GM18951 (cell line): ENCODE measurements around the gene FAM174C.
"Not testable (repeated sequence)": the region's sequence is repeated elsewhere in the genome, so short reads cannot be mapped to it uniquely, and the experiment has no call there.

Source experiments
- POLR2A ChIP-seq: IDR thresholded peaks from 4 replicates; pipeline ENCODE4 v1.6.1; 2011; ENCODE audit warnings: mild to moderate bottlenecking; ENCODE audit not compliant: insufficient read length, insufficient read depth; ENCODE audit errors: extremely low read depth
- in situ Hi-C: fragments of 300-500 bp; cut with MboI; formaldehyde crosslinking; loops from one replicate; pipeline ENCODE4 v1.12.0; 2022; ENCODE audit warnings: low sequenced_read_pairs, mixed read lengths, inconsistent platforms; ENCODE audit not compliant: unreplicated experiment

The FAM174C gene

GRCh38 chr19:1313695-1314613, 38.6 kb downstream of the FAM174C start:
- in situ Hi-C loops, result no loop called here
- no peak for TF ChIP-seq POLR2A

- no peak for TF ChIP-seq POLR2A
- in situ Hi-C loops, result no loop called here
Observed at GRCh38 chr19:1315470-1316166, 40.3 kb downstream of the FAM174C start.

DNA sequence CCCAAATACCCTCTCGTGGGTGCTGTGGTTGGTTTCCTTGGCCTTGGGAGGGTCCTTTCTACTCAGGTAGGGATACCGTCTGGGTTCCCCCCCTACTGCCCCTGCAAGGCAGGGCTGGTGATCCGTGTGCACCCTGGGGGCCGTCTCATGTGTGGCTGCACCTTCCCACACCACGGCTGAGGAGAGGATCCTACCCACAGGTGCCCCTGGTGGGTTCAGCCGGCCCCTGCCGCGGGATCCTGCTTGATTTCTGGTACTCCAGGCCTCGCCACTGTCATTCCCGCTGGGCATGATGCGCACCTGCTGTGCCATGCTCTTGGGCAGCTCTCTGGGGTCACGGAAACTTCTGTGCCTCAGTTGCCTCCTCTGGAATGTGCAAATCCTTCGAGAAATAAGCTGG, 41.1 kb downstream of the FAM174C start:
- no peak for TF ChIP-seq POLR2A
- in situ Hi-C loops, result no loop called here

- in situ Hi-C loops, result no loop called here
- TF ChIP-seq POLR2A, result no peak
Observed at GRCh38 chr19:1317274-1318003, 42.1 kb downstream of the FAM174C start.

DNA sequence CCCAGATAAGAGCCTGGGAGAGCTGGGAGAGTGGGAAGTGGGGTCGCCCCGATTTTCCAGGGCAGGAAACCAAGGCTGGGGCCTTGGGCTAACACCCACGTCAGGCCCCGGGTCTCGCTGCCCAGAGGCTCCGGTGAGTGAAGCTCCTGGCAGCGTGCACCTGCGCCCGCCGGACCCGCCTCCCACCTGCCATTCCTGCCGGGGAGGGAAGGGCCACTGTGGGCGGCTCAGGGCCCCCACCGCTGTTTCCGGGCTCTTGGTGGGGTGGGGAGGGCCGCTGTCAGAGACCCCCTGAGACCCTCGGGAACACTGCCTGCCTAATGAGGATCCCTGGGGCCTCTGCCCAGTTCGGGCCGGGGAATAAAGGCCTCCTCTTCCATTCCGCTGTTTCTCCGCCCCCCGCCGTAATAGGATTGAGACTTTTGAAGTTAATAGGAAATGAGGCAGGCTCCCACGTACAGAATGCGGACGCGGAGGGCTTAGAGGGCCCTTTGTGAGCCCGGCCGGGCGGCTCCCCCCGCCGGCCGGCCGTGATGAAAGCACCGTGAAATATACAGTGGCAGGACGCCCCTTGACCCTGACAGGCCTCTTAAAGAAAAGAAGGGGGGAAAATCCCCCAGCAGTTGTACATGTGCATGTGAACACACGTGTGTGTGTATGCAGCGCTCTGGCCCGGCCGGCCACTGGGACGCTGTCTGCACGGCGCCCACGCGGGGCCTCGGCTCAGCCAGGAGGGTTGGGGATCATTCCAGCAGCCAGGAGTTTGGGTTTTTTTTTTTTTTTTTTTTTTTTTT, 43.5 kb downstream of the FAM174C start:
- TF ChIP-seq POLR2A, result no peak
- in situ Hi-C loops, result no loop called here

DNA sequence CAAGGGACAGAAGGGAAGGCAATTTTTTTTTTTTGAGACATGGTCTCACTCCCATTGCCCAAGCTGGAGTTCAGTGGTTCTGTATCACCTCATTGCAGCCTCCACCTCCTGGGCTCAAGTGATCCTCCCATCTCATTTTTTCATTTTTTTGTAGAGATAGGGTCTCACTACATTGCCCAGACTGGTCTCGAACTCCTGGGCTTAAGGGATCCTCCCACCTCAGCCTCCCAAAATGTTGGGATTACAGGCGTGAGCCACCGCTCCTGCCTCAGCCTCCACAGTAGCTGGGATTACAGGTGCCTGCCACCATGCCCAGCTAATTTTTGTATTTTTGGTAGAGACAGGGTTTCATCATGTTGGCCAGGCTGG, 44.9 kb downstream of the FAM174C start:
- in situ Hi-C loops, result not testable (repeated sequence)

- in situ Hi-C loops, result no loop called here
- no peak for TF ChIP-seq POLR2A
Observed at GRCh38 chr19:1321539-1321938, 46.2 kb downstream of the FAM174C start.

DNA sequence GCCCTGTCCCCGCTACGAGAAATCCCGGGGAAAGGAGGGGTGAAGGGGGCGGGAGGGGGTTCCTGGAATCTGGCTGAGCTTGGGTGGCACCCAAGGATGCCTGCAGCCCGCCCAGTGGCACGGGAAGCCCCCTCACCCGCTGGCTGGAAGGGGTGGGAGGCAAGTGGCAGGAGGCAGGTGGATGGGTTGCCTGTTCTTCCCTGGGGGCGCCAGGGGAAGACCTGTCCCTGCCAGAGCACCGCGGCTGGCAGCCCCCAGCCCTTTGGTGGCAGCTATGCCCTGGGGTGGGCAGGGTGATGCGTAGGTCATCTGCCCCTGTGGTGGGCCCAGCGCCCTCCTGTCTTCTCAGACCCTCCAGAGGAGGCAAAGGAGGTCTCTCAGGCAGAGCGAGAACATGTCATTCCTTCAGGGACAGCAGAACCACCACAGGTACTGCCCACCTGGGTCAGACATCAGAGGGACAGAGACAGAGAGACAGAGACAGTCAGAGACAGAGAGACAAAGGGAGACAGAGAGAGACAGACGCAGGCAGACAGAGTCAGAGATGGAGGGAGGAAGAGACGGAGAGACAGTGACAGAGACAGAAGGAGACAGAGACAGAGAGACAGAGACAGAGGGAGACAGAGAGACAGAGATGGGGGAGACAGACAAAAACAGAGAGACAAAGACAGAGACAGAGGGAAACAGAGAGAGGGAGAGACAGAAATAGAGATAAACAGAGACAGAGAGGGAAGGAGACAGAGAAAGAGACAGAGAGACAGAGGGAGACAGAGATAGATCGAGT, 47.1 kb downstream of the FAM174C start:
- in situ Hi-C loops, result no loop called here
- no peak for TF ChIP-seq POLR2A

DNA sequence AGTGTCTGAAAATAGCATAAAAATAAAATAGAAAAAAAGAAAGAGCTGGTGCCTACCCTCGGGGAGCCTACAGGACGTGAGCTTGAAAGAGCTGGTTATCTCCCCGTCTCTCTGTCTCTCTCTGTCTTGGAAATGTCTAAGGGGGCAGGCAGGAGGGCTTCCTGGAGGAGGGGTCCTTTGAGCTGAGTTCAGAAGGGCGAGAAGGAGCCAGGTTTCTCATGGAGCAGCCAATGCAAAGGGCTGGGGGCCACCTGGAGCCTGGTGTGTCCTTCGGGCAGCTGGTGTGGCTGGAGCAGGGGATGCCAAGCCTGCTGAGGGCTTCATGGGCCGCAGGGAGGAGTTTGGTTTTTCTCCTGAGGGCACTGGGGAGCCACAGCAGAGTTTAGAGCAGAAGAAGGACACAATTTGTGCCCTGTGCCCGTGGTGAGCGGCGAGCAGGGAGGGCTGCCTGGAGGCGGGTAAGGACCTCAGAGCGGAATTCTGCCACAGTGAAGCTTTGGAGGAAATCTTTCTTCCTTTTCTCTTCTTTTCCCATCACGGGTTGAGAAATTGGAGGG, 49.0 kb downstream of the FAM174C start:
- in situ Hi-C loops, result no loop called here
- TF ChIP-seq POLR2A, result no peak

DNA sequence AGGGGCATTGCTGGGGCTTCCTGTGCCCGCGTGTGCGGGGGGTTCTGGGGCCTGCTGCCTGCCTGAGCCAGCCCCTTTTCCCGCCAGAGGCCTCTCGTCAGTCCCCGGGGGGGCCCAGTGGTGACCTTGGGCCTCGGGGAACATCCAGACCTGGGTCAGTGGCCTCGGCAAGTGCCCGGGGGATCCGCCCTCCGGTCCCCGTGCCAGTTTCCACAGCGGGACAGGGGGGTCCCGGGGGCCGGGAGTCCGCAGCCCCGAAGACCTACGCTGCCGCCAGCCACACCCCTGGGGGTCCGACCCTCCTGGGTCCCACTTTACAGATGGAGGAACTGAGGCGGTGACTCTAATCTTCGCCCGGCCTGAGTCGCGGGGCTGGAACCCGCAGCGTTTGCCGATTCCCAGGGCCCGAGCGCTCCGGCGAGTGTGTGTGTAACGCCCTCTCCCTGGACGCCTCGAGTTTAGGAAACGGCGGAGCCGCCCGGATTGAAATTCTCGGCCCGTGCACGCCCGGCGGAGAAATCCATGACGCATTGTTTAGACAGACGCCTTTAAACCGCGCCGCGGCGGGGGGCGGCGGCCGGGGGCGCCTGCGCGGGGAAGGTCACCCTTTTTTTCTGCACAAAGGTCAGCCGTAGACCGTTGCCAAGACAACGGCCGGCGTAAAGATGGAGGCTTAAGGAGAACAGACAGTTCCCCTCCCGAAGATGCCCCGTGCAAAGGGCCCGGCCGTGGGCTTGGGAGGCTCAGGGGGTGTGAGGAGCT, 49.7 kb downstream of the FAM174C start:
- TF ChIP-seq POLR2A, result no peak
- in situ Hi-C loops, result no loop called here

DNA sequence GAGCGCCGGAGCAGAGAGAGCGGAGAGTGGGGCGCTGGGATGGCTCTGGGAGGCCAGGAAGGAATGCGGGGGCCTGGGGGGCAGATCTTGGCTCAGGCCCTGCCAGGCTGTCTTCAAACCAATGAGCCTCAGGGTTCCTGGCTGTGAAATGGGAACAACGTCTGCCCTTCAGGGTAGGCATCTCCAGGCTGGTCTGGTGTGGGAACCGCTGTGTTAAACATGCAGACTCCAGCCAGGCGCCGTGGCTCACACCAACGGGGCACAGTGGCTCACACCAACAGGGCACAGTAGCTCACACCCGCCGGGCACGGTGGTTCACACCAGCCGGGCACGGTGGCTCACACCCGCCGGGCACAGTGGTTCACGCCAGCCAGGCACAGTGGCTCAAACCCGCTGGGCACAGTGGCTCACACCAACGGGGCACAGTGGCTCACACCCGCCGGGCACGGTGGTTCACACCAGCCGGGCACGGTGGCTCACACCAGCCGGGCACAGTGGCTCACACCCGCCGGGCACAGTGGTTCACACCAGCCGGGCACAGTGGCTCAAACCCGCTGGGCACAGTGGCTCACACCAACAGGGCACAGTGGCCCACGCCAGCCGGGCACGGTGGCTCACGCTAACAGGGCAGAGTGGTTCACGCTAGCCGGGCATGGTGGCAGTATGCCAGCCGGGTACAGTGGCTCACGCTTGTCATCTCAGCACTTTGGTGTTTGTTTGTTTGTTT, 50.4 kb downstream of the FAM174C start:
- in situ Hi-C loops, result no loop called here

More for the DNA sequence above, 50.4 kb downstream of the FAM174C start:
- TF ChIP-seq POLR2A, result no peak
